Ishikawa (cell line): Measurements from ENCODE around the gene VEGFA.

ENCODE experiments used
- CEBPB ChIP-seq: IDR thresholded peaks from 2 replicates; pipeline ENCODE4 v1.6.1; 2012
- CREB1 ChIP-seq: IDR thresholded peaks from 2 replicates; pipeline ENCODE4 v1.6.1; 2012; ENCODE audit warnings: low read depth
- EGR1 ChIP-seq: IDR thresholded peaks from 2 replicates; pipeline ENCODE4 v1.6.1; 2012
- EP300 ChIP-seq: IDR thresholded peaks from 2 replicates; pipeline ENCODE4 v1.6.1; 2012; ENCODE audit warnings: borderline replicate concordance
- FOXM1 ChIP-seq: IDR thresholded peaks from 2 replicates; pipeline ENCODE4 v1.6.1; 2012; ENCODE audit warnings: low read depth, borderline replicate concordance
- MAX ChIP-seq: IDR thresholded peaks from 2 replicates; pipeline ENCODE4 v1.6.1; 2012
- NFIC ChIP-seq: IDR thresholded peaks from 2 replicates; pipeline ENCODE4 v1.6.1; 2012
- RAD21 ChIP-seq: IDR thresholded peaks from 2 replicates; pipeline ENCODE4 v1.6.1; 2012; ENCODE audit warnings: low read depth
- REST ChIP-seq: IDR thresholded peaks from 2 replicates; pipeline ENCODE4 v1.6.1; 2012; ENCODE audit warnings: low read depth, mild to moderate bottlenecking
- TAF1 ChIP-seq: IDR thresholded peaks from 2 replicates; pipeline ENCODE4 v1.6.1; 2012; ENCODE audit warnings: low read depth, mild to moderate bottlenecking
- TCF12 ChIP-seq: IDR thresholded peaks from 2 replicates; pipeline ENCODE4 v1.6.1; 2012; ENCODE audit warnings: low read depth
- TEAD4 ChIP-seq: IDR thresholded peaks from 2 replicates; pipeline ENCODE4 v1.6.1; 2012
- USF1 ChIP-seq: IDR thresholded peaks from 2 replicates; pipeline ENCODE4 v1.6.1; 2012
- YY1 ChIP-seq: IDR thresholded peaks from 2 replicates; pipeline ENCODE4 v1.6.1; 2012; ENCODE audit warnings: low read depth
- ZBTB7A ChIP-seq: IDR thresholded peaks from 2 replicates; pipeline ENCODE4 v1.6.1; 2012; ENCODE audit warnings: low read depth

VEGFA gene

GRCh38 chr6:43810965-43811732, 41.1 kb downstream of the VEGFA start:
- no peak for TF ChIP-seq TEAD4
- TF ChIP-seq FOXM1, result no peak

GRCh38 chr6:43811733-43812099, 41.7 kb downstream of the VEGFA start:
- TF ChIP-seq EGR1 (no peak), TEAD4 (no peak), FOXM1 (no peak), MAX (no peak), EP300 (no peak), TAF1 (no peak), USF1 (no peak), CREB1 (no peak), RAD21 (no peak), REST (no peak), ZBTB7A (no peak), TCF12 (no peak), NFIC (no peak), YY1 (no peak), CEBPB (no peak)

- no peak for TF ChIP-seq MAX
- TF ChIP-seq FOXM1, result no peak
- TF ChIP-seq YY1, result no peak
- TF ChIP-seq REST, result no peak
- TF ChIP-seq TCF12, result no peak
- TF ChIP-seq EP300, result no peak
- no peak for TF ChIP-seq TEAD4
- no peak for TF ChIP-seq CREB1
- no peak for TF ChIP-seq EGR1
- no peak for TF ChIP-seq CEBPB
- TF ChIP-seq USF1, result no peak
- no peak for TF ChIP-seq TAF1
- no peak for TF ChIP-seq NFIC
- TF ChIP-seq ZBTB7A, result no peak
- no peak for TF ChIP-seq RAD21
Observed at GRCh38 chr6:43812850-43813578, 43.0 kb downstream of the VEGFA start.

- TF ChIP-seq ZBTB7A (no peak), EGR1 (no peak), TEAD4 (no peak), REST (no peak), YY1 (no peak), CREB1 (no peak), MAX (no peak), TAF1 (no peak), FOXM1 (no peak), CEBPB (no peak), EP300 (no peak), RAD21 (no peak), NFIC (no peak), TCF12 (no peak), USF1 (no peak)
Observed at GRCh38 chr6:43814111-43814510, 44.1 kb downstream of the VEGFA start.
